ENCODE results near the gene CDV3.
"Not testable (repeated sequence)": the region's sequence is repeated elsewhere in the genome, so short reads cannot be mapped to it uniquely, and the experiment has no call there.

The CDV3 gene

DNA sequence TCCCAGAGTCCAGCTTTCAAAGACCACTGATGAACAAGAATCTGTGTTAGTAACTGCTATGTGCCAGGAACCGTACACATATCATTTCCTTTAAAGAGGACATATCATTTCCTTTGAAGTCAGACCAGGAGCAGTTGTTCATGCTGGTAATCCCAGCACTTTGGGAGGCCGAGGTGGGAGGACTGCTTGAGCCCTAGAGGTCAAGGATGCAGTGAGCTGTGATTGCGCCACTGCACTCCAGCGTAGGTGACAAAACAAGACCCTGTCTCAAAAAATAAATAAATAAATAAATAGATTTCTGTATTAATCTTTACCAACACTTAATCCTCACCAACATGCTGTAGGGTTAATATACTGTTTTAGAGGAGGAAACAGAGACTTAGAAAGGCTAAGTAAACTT, 23.9 kb upstream of the CDV3 start:
- TF ChIP-seq CTCF (IDR thresholded peaks at IDR 0.05; ENCODE audit: extremely low read depth, missing control alignments): no peak
- no peak for DNase-seq (ENCODE audit: low spot score)

DNA sequence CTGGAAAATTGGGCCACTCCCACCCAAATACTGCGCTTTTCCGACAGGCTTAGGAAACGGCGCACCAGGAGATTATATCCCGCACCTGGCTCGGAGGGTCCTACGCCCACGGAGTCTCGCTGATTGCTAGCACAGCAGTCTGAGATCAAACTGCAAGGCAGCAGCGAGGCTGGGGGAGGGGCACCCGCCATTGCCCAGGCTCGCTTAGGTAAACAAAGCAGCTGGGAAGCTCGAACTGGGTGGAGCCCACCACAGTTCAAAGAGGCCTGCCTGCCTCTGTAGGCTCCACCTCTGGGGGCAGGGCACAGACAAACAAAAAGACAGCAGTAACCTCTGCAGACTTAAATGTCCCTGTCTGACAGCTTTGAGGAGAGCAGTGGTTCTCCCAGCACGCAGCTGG, 21.9 kb upstream of the CDV3 start:
- DNase-seq (ENCODE audit: low spot score): not testable (repeated sequence)

- no peak for TF ChIP-seq CTCF (IDR thresholded peaks at IDR 0.05; ENCODE audit: extremely low read depth, missing control alignments)
- DNase-seq (ENCODE audit: low spot score): no peak
These were observed 11.8 kb upstream of the CDV3 start for GRCh38 chr3:133561679-133562078.

GRCh38 chr3:133562376-133562775, 11.1 kb upstream of the CDV3 start:
- TF ChIP-seq CTCF (IDR thresholded peaks at IDR 0.05; ENCODE audit: extremely low read depth, missing control alignments): no peak
- DNase-seq (ENCODE audit: low spot score): no peak

- DNase-seq (ENCODE audit: low spot score): no peak
- no peak for TF ChIP-seq CTCF (IDR thresholded peaks at IDR 0.05; ENCODE audit: extremely low read depth, missing control alignments)
These were observed 10.3 kb upstream of the CDV3 start for GRCh38 chr3:133563186-133563591.

DNA sequence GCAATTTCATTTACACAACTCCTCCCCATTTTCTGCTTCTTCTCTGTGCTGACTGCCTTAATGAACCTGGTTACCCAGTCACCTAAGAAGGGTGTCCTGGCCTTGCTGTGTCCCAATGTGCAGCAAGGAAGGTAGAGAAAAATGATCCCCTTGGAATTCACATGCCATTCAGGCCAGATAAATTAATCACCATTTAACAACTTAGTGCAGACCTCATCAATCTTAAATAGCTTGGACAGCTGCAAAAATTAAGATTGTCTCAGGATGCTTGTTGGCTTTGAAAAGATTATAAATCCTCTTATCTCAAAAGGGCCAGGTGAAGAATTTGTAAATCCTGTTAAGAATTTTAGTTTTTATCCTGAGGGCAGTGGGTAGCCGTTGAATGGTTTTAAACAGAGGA, 9.7 kb upstream of the CDV3 start:
- DNase-seq (ENCODE audit: low spot score): no peak

GRCh38 chr3:133568294-133569014, 5.0 kb upstream of the CDV3 start:
- TF ChIP-seq CTCF (IDR thresholded peaks at IDR 0.05; ENCODE audit: extremely low read depth, missing control alignments): no peak
- DNase-seq (ENCODE audit: low spot score): no peak

More for the DNA sequence above, 9.7 kb upstream of the CDV3 start:
- no peak for TF ChIP-seq CTCF (IDR thresholded peaks at IDR 0.05; ENCODE audit: extremely low read depth, missing control alignments)
